IMR-90 (cell line): ENCODE data around the gene TEPSIN. TPM values are rescaled to one million over a fixed set of nuclear protein-coding genes. Genes with fewer than 3 reads are reported as not detected.
A peak's percentile ranks its signal among the peaks of the same experiment; 100 is the strongest.

Source experiments
- ATAC-seq: fragments of 200-7000 bp; cut with Tn5 transposase; 2 replicates; pipeline ENCODE4 v1.9.1; 2020; ENCODE audit warnings: low read depth, mild to moderate bottlenecking, moderate library complexity
- BruUV-seq: library from RNA; stranded (reverse); fragments of 400-500 nt; replicated peaks from 2 replicates; lab custom pipeline; 2021; lab: Mats Ljungman, UMichigan
- CTCF ChIA-PET: fragments of 300-600 bp; formaldehyde crosslinking; extraction: SDS; loops from one replicate; lab custom pipeline; 2021; ENCODE audit warnings: antibody characterized with exemption; lab: Yijun Ruan, JAX
- POLR2A ChIA-PET: fragments of 300-600 bp; sonication (Branson Sonifier 250); formaldehyde crosslinking; loops from one replicate; lab custom pipeline; 2022; ENCODE audit warnings: antibody characterized with exemption; ENCODE audit not compliant: unreplicated experiment; lab: Charles Lee
- DNase-seq: peaks from one replicate; pipeline ENCODE4 v3.0.0; 2013
- H2AFZ ChIP-seq: replicated peaks from 2 replicates; pipeline ENCODE3; 2013; ENCODE audit warnings: low read length, mild to moderate bottlenecking; ENCODE audit not compliant: poor library complexity
- H2AK5ac ChIP-seq: 2 replicates; pipeline ENCODE4 v1.6.1; 2013; ENCODE audit warnings: low read depth, low read length, inconsistent platforms
- H2AK9ac ChIP-seq: replicated peaks from 2 replicates; pipeline ENCODE3; 2013; ENCODE audit warnings: mild to moderate bottlenecking, low read depth, low read length, moderate library complexity; ENCODE audit not compliant: poor library complexity
- H2BK120ac ChIP-seq: 2 replicates; pipeline ENCODE4 v1.6.1; 2013; ENCODE audit warnings: low read depth, low read length, inconsistent platforms
- H2BK15ac ChIP-seq: 3 replicates; pipeline ENCODE4 v1.6.1; 2013; ENCODE audit warnings: low read depth, low read length, inconsistent platforms
- H2BK20ac ChIP-seq: 2 replicates; pipeline ENCODE4 v1.6.1; 2013; ENCODE audit warnings: low read depth, mild to moderate bottlenecking, inconsistent platforms, low read length, moderate library complexity
- H2BK5ac ChIP-seq: 2 replicates; pipeline ENCODE4 v1.6.1; 2013; ENCODE audit warnings: mild to moderate bottlenecking, low read depth, low read length, inconsistent platforms; ENCODE audit not compliant: poor library complexity, severe bottlenecking
- H3K14ac ChIP-seq: replicated peaks from 2 replicates; pipeline ENCODE4 v1.6.1; 2013; ENCODE audit warnings: low read depth, low read length, inconsistent platforms
- H3K18ac ChIP-seq: 2 replicates; pipeline ENCODE4 v1.6.1; 2013; ENCODE audit warnings: low read depth, low read length, control low read depth
- H3K23ac ChIP-seq: 2 replicates; pipeline ENCODE4 v1.6.1; 2013; ENCODE audit warnings: low read depth, low read length, inconsistent platforms
- H3K27ac ChIP-seq: 2 replicates; pipeline ENCODE4 v1.5.1; 2013; ENCODE audit warnings: mild to moderate bottlenecking, control low read depth, low read length; ENCODE audit not compliant: insufficient read depth
- H3K27me3 ChIP-seq: 2 replicates; pipeline ENCODE4 v1.6.1; 2013; ENCODE audit warnings: low read length; ENCODE audit not compliant: control insufficient read depth, insufficient read depth
- H3K36me3 ChIP-seq: 2 replicates; pipeline ENCODE4 v1.6.1; 2013; ENCODE audit warnings: low read length, mixed read lengths; ENCODE audit not compliant: control insufficient read depth, insufficient read depth
- H3K4ac ChIP-seq: 2 replicates; pipeline ENCODE4 v1.6.1; 2013; ENCODE audit warnings: low read depth, low read length, inconsistent platforms
- H3K4me1 ChIP-seq: 2 replicates; pipeline ENCODE4 v1.6.1; 2013; ENCODE audit warnings: low read length, mixed read lengths; ENCODE audit not compliant: control insufficient read depth, insufficient read depth
- H3K4me2 ChIP-seq: 2 replicates; pipeline ENCODE4 v1.6.1; 2013; ENCODE audit warnings: low read depth, mild to moderate bottlenecking, control low read depth, low read length, moderate library complexity
- H3K4me3 ChIP-seq: 2 replicates; pipeline ENCODE4 v1.5.1; 2013; ENCODE audit warnings: low read depth, mild to moderate bottlenecking, control low read depth, low read length, moderate library complexity; ENCODE audit not compliant: insufficient read depth
- H3K56ac ChIP-seq: 2 replicates; pipeline ENCODE4 v1.6.1; 2013; ENCODE audit warnings: low read length, inconsistent platforms; ENCODE audit not compliant: insufficient read depth; ENCODE audit errors: extremely low read depth
- H3K79me1 ChIP-seq, 2 experiments: 2 replicates each; pipeline ENCODE4 v1.6.1; 2013; ENCODE audit warnings: low read length in 2 of 2, inconsistent platforms in 1 of 2, low read depth in 1 of 2
- H3K9ac ChIP-seq: 2 replicates; pipeline ENCODE4 v1.6.1; 2013; ENCODE audit warnings: low read depth, low read length, control low read depth
- H3K9me1 ChIP-seq: 2 replicates; pipeline ENCODE4 v1.6.1; 2013; ENCODE audit warnings: low read length, inconsistent platforms; ENCODE audit not compliant: insufficient read depth
- H3K9me3 ChIP-seq: 2 replicates; pipeline ENCODE4 v1.6.1; 2013; ENCODE audit warnings: low read length; ENCODE audit not compliant: control insufficient read depth, insufficient read depth
- H4K20me1 ChIP-seq: 2 replicates; pipeline ENCODE4 v1.6.1; 2013; ENCODE audit warnings: low read length, inconsistent platforms; ENCODE audit not compliant: insufficient read depth
- H4K5ac ChIP-seq: 2 replicates; pipeline ENCODE4 v1.6.1; 2013; ENCODE audit warnings: mild to moderate bottlenecking, low read depth, low read length, control low read depth
- H4K8ac ChIP-seq, 2 experiments: 2 replicates each; pipeline ENCODE4 v1.6.1; 2013; ENCODE audit warnings: low read depth in 2 of 2, low read length in 2 of 2, control low read depth in 1 of 2, inconsistent platforms in 1 of 2
- H4K91ac ChIP-seq: 2 replicates; pipeline ENCODE4 v1.6.1; 2013; ENCODE audit warnings: low read depth, low read length, inconsistent platforms; ENCODE audit not compliant: insufficient read depth
- BHLHE40 ChIP-seq: fragments of 150-350 bp; IDR thresholded peaks from 2 replicates; pipeline ENCODE4 v1.6.1; 2016; ENCODE audit warnings: mild to moderate bottlenecking, low read depth, low read length
- CEBPB ChIP-seq: IDR thresholded peaks from 2 replicates; pipeline ENCODE4 v1.6.1; 2012; ENCODE audit warnings: low read depth, low read length, improper control_type of control experiment
- NFE2L2 ChIP-seq: fragments of 150-350 bp; IDR thresholded peaks from 2 replicates; pipeline ENCODE4 v1.6.1; 2016; ENCODE audit warnings: low read depth, mild to moderate bottlenecking, low read length
- RFX5 ChIP-seq: IDR thresholded peaks from 2 replicates; pipeline ENCODE4 v1.8.0; 2012; ENCODE audit warnings: low read depth, mild to moderate bottlenecking, low read length, moderate library complexity
- WGBS, 2 experiments: methylation state at CpG; one replicate each; pipeline versions ENCODE4 v1.1.5 to v1.1.7; 2013; ENCODE audit warnings: missing lambda C conversion rate in 2 of 2; ENCODE audit not compliant: insufficient read length in 1 of 2; ENCODE audit errors: extremely low coverage in 2 of 2; 5-methylcytosine and 5-hydroxymethylcytosine counted together
- dilution Hi-C: fragments of 300-500 bp; cut with HindIII; formaldehyde crosslinking; loops from one replicate; pipeline ENCODE4 v1.14.3; 2018; ENCODE audit warnings: low sequenced_read_pairs; ENCODE audit not compliant: unreplicated experiment
- in situ Hi-C: fragments of 300-500 bp; cut with MboI; formaldehyde crosslinking; loops from 3 replicates; pipeline ENCODE4 v1.14.3; 2019; ENCODE audit warnings: low sequenced_read_pairs, inconsistent platforms, mixed read lengths
- intact Hi-C: fragments of 100-400 bp; cut with micrococcal nuclease; formaldehyde crosslinking; loops from 2 replicates; pipeline ENCODE4 v1.10.0; 2022
- polyA plus RNA-seq, 3 experiments: library from polyadenylated mRNA; depleted of rRNA; stranded (reverse); fragments of >200 nt; gene quantifications; 2 replicates each; pipeline ENCODE4 v1.2.3, GENCODE V29; 2012; ENCODE audit warnings: low replicate concordance in 1 of 3
- total RNA-seq: library from RNA; depleted of rRNA; stranded (reverse); fragments of >200 nt; gene quantifications from 2 replicates; pipeline ENCODE4 v1.2.3, GENCODE V29; 2012
- TF ChIP-seq, protein P1 (sequence below): fragments of 150-350 bp; IDR thresholded peaks from 2 replicates; pipeline ENCODE4 v1.6.1; 2016; ENCODE audit warnings: low read depth, mild to moderate bottlenecking, low read length, moderate library complexity, borderline replicate concordance

Gene TEPSIN
- total and polyA plus RNA-seq, 2 of the 4 experiments (the other 2 are of a cell fraction), result 3.2 to 28.1 TPM

DNA sequence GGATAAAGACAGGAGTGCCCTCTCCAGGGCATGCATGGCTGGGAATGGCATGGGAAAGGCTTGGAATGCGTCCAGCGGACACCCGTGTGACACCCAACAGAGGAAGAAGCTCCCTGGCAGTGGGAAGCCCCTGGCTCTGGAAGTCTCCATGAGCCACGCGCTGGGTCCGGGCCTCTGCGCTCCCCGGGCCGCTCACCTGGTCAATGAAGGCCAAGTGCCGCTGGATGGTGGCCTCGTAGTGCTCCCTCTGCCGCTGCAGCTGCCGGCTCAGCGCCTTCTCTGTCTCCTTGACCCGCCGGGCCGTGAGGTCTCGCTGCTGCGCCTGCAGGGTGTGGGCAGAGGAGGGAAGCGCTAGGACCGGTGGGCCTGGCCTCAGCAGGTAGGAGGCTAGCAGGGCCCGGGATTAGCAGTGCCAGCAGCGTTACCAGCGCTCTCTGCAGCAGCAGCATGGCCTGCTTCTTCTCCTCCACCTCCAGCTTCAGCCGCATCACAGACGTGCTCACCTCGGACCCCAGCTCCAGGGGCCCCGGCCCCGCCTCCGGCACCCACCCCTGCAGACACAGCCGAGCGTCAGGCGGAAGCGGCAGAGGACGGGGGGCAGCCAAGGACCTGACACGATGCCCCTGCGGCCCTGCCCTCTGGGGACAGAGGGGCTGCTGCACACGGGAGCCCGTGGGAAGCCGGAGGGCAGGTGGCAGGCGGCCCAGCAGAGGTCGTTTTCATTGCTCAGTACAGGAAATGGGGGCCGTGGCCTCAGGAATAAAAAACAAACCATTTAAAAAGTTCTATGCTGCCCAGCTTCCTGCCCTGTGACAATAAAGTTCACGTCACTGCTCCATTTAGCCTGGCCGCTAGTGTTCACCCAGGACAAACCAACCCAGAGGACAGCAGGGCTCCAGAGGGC lies 42.1 kb downstream of the TEPSIN start:
- Histone ChIP-seq H2BK5ac (no peak overlapping the region), H2BK15ac (no peak overlapping the region), H2BK20ac (no peak overlapping the region), H3K36me3 (peaks cover 6% of the 10 kb centered on the region), H4K91ac (no peak overlapping the region), H4K20me1 (no peaks in the 10 kb centered on the region; the same call in 1 of the 2 replicates), H2AK9ac (peak overlapping the region; percentile 16), H2AFZ (no peak overlapping the region), H3K9ac (no peak overlapping the region), H2AK5ac (no peak overlapping the region), H3K9me1 (no peaks in the 10 kb centered on the region), H3K4me3 (no peak overlapping the region), H3K14ac (no peak overlapping the region), H3K23ac (no peak overlapping the region), H4K5ac (no peak overlapping the region), H3K4me2 (no peak overlapping the region), H2BK120ac (no peak overlapping the region), H3K4ac (no peak overlapping the region), H4K8ac (no peak overlapping the region), H3K18ac (no peak overlapping the region), H3K27me3 (no peaks in the 10 kb centered on the region), H3K27ac (no peak overlapping the region), H3K9me3 (no peaks in the 10 kb centered on the region), H3K4me1 (no peaks in the 10 kb centered on the region), H3K56ac (no peak overlapping the region), H3K79me1 (no peaks in the 10 kb centered on the region)
- intact Hi-C loops, result no loop called here
- in situ Hi-C loops, result no loop called here
- DNase-seq (no peak), ATAC-seq (no peak)
- TF ChIP-seq NFE2L2 (no peak), RFX5 (no peak), BHLHE40 (no peak), CEBPB (no peak)
- TF ChIP-seq, protein P1, sequence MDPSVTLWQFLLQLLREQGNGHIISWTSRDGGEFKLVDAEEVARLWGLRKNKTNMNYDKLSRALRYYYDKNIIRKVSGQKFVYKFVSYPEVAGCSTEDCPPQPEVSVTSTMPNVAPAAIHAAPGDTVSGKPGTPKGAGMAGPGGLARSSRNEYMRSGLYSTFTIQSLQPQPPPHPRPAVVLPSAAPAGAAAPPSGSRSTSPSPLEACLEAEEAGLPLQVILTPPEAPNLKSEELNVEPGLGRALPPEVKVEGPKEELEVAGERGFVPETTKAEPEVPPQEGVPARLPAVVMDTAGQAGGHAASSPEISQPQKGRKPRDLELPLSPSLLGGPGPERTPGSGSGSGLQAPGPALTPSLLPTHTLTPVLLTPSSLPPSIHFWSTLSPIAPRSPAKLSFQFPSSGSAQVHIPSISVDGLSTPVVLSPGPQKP, result no peak
- 88% methylated on average over 19 of the region's 45 CpGs; no CpG with 5 or more reads in 1 of the 2 experiments for WGBS, 2 experiments
- dilution Hi-C loops, result no loop called here
- ChIA-PET CTCF (no interaction called here), POLR2A (no interaction called here)
- BruUV-seq, result no TSS peak
